Measurements from ENCODE around the gene ANGPTL7. TPM values are rescaled to one million over a fixed set of nuclear protein-coding genes. Genes with fewer than 3 reads are reported as not detected.

ANGPTL7 gene
- polyA plus RNA-seq, 2 of the 4 experiments (the other 2 are of a cell fraction): not detected

GRCh38 chr1:11238311-11238710 is 49.2 kb downstream of the ANGPTL7 start:
- 90% methylated on average over 7 of the region's 7 CpGs for WGBS (ENCODE audit: missing lambda C conversion rate)
- FAIRE-seq: no peak
- DNase-seq (ENCODE audit: low read depth in 1 of 2, low spot score in 1 of 2): no peak
- no peak overlapping the region for H3K4me3 ChIP-seq
- H3K27ac ChIP-seq: no peak overlapping the region
- H3K4me1 ChIP-seq: no peaks in the 10 kb centered on the region
- H3K4me2 ChIP-seq: no peak overlapping the region
- ATAC-seq: no peak
- ChIA-PET CTCF (interaction anchor here (2.1 to 6.6 kb wide), 2 partner anchors 200 to 409 kb away, joined by 7 to 50 read pairs; no protein-coding TSS in a partner anchor), POLR2A (no interaction called here)
- TF ChIP-seq HDAC2 (IDR thresholded peaks at IDR 0.05) (no peak), TP53 (CRISPR knock-in tag; IDR thresholded peaks at IDR 0.05) (no peak), MYC (IDR thresholded peaks at IDR 0.05; ENCODE audit: borderline replicate concordance, low read length) (no peak), SREBF2 (IDR thresholded peaks at IDR 0.05) (no peak), CHD2 (IDR thresholded peaks at IDR 0.05; ENCODE audit: low read length, partially characterized antibody) (no peak), BHLHE40 (IDR thresholded peaks at IDR 0.05; ENCODE audit: low read depth, low read length) (no peak)
- H3K9me3 ChIP-seq: no peaks in the 10 kb centered on the region

GRCh38 chr1:11245248-11245647 is 56.1 kb downstream of the ANGPTL7 start:
- 91% methylated on average over 3 of the region's 3 CpGs for WGBS (ENCODE audit: missing lambda C conversion rate)
- H3K9me3 ChIP-seq: no peaks in the 10 kb centered on the region
- no peak for DNase-seq (ENCODE audit: low read depth in 1 of 2, low spot score in 1 of 2)
- TF ChIP-seq USF2 (IDR thresholded peaks at IDR 0.05): no peak
- no peak for TF ChIP-seq BHLHE40 (IDR thresholded peaks at IDR 0.05; ENCODE audit: low read depth, low read length)
- no peak for TF ChIP-seq HOXB13 (CRISPR knock-in tag; IDR thresholded peaks at IDR 0.05; ENCODE audit: low read depth)
- TF ChIP-seq E2F6 (IDR thresholded peaks at IDR 0.05; ENCODE audit: borderline replicate concordance, low read depth): no peak
- TF ChIP-seq, protein P1, sequence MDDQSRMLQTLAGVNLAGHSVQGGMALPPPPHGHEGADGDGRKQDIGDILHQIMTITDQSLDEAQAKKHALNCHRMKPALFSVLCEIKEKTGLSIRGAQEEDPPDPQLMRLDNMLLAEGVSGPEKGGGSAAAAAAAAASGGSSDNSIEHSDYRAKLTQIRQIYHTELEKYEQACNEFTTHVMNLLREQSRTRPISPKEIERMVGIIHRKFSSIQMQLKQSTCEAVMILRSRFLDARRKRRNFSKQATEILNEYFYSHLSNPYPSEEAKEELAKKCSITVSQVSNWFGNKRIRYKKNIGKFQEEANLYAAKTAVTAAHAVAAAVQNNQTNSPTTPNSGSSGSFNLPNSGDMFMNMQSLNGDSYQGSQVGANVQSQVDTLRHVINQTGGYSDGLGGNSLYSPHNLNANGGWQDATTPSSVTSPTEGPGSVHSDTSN (IDR thresholded peaks at IDR 0.05): no peak
- TF ChIP-seq ZSCAN20 (CRISPR knock-in tag; IDR thresholded peaks at IDR 0.05): no peak
- TF ChIP-seq GATA3 (IDR thresholded peaks at IDR 0.05; ENCODE audit: borderline replicate concordance): no peak
- TF ChIP-seq TP53 (CRISPR knock-in tag; IDR thresholded peaks at IDR 0.05): no peak
- TF ChIP-seq HES2 (IDR thresholded peaks at IDR 0.05): no peak
- TF ChIP-seq, protein P2, sequence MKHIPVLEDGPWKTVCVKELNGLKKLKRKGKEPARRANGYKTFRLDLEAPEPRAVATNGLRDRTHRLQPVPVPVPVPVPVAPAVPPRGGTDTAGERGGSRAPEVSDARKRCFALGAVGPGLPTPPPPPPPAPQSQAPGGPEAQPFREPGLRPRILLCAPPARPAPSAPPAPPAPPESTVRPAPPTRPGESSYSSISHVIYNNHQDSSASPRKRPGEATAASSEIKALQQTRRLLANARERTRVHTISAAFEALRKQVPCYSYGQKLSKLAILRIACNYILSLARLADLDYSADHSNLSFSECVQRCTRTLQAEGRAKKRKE (CRISPR knock-in tag; IDR thresholded peaks at IDR 0.05; ENCODE audit: low read depth): no peak
- TF ChIP-seq FOSB (CRISPR knock-in tag; IDR thresholded peaks at IDR 0.05): no peak
- TF ChIP-seq KDM5A (IDR thresholded peaks at IDR 0.05): no peak
- TF ChIP-seq NFE2L2 (conservative IDR thresholded peaks at IDR 0.05; ENCODE audit: low read length): no peak
- no peak for TF ChIP-seq PHF8 (IDR thresholded peaks at IDR 0.05; ENCODE audit: borderline replicate concordance, low read depth)
- H3K4me3 ChIP-seq: no peak overlapping the region
- no peak overlapping the region for H3K4me2 ChIP-seq
- no peaks in the 10 kb centered on the region for H3K4me1 ChIP-seq
- ATAC-seq: no peak
- ChIA-PET CTCF (interaction anchor here (0.5 to 1.5 kb wide), 4 partner anchors 10 to 398 kb away, joined by 3 to 6 read pairs (median 3); no protein-coding TSS in a partner anchor), POLR2A (no interaction called here)
- H3K27ac ChIP-seq: no peak overlapping the region
- no peak for FAIRE-seq

Small RNAs within 50 kb of the gene (small RNA-seq; reads per million reads assigned to genes)
- gene RNU6-291P (0 to 0.26 (median 0) reads per million in 6 experiments), gene RNU6-537P (0 to 9.9 (median 0.64) reads per million in 6 experiments), gene RPL39P6 (0 reads per million in 6 experiments)

Other genes with a start within 250 kb of the ANGPTL7 start
- 219 and 299 TPM in 2 replicates for gene TARDBP, start 176.7 kb upstream of the ANGPTL7 start, polyA plus RNA-seq (2011; rRNA removed)
- gene TARDBP, start 176.7 kb upstream of the ANGPTL7 start, polyA plus RNA-seq (2017; fragmentation: RNase III; extraction: RNeasy Plus Mini Kit Qiagen cat#74134 plus additional on column Dnase treatment): 245 to 264 TPM (median 264 TPM) in 3 replicates
- gene MASP2, start 142.1 kb upstream of the ANGPTL7 start, polyA plus RNA-seq (2011; rRNA removed): 0.07 TPM in 1 of 2 replicates, not detected in the other
- gene MASP2, start 142.1 kb upstream of the ANGPTL7 start, polyA plus RNA-seq (2017; fragmentation: RNase III; extraction: RNeasy Plus Mini Kit Qiagen cat#74134 plus additional on column Dnase treatment): 0.08 to 0.25 TPM (median 0.12 TPM) in 3 replicates
- gene SRM, start 129.3 kb upstream of the ANGPTL7 start, polyA plus RNA-seq (2011; rRNA removed): 30.8 and 43.6 TPM in 2 replicates
- 87.8 to 97.5 TPM (median 89.7 TPM) in 3 replicates for gene SRM, start 129.3 kb upstream of the ANGPTL7 start, polyA plus RNA-seq (2017; fragmentation: RNase III; extraction: RNeasy Plus Mini Kit Qiagen cat#74134 plus additional on column Dnase treatment)
- 74.0 and 76.9 TPM in 2 replicates for gene EXOSC10, start 89.5 kb upstream of the ANGPTL7 start, polyA plus RNA-seq (2011; rRNA removed)
- gene EXOSC10, start 89.5 kb upstream of the ANGPTL7 start, polyA plus RNA-seq (2017; fragmentation: RNase III; extraction: RNeasy Plus Mini Kit Qiagen cat#74134 plus additional on column Dnase treatment): 45.4 to 47.8 TPM (median 47.4 TPM) in 3 replicates
- 28.5 and 32.4 TPM in 2 replicates for gene MTOR, start 73.2 kb downstream of the ANGPTL7 start, polyA plus RNA-seq (2011; rRNA removed)
- gene MTOR, start 73.2 kb downstream of the ANGPTL7 start, polyA plus RNA-seq (2017; fragmentation: RNase III; extraction: RNeasy Plus Mini Kit Qiagen cat#74134 plus additional on column Dnase treatment): 15.7 to 16.0 TPM (median 15.8 TPM) in 3 replicates
- 13.9 and 14.9 TPM in 2 replicates for gene UBIAD1, start 83.8 kb downstream of the ANGPTL7 start, polyA plus RNA-seq (2011; rRNA removed)
- 9.9 to 11.4 TPM (median 10.8 TPM) in 3 replicates for gene UBIAD1, start 83.8 kb downstream of the ANGPTL7 start, polyA plus RNA-seq (2017; fragmentation: RNase III; extraction: RNeasy Plus Mini Kit Qiagen cat#74134 plus additional on column Dnase treatment)

Measured in A549 (cell line).